ENCODE data around the gene LRRC27.

- no peak for TF ChIP-seq CTCF (IDR thresholded peaks at IDR 0.05; ENCODE audit: insufficient read depth, low read length)
- TF ChIP-seq POLR2AphosphoS5 (IDR thresholded peaks at IDR 0.05; ENCODE audit: low read depth): no peak
- TF ChIP-seq, protein P1, sequence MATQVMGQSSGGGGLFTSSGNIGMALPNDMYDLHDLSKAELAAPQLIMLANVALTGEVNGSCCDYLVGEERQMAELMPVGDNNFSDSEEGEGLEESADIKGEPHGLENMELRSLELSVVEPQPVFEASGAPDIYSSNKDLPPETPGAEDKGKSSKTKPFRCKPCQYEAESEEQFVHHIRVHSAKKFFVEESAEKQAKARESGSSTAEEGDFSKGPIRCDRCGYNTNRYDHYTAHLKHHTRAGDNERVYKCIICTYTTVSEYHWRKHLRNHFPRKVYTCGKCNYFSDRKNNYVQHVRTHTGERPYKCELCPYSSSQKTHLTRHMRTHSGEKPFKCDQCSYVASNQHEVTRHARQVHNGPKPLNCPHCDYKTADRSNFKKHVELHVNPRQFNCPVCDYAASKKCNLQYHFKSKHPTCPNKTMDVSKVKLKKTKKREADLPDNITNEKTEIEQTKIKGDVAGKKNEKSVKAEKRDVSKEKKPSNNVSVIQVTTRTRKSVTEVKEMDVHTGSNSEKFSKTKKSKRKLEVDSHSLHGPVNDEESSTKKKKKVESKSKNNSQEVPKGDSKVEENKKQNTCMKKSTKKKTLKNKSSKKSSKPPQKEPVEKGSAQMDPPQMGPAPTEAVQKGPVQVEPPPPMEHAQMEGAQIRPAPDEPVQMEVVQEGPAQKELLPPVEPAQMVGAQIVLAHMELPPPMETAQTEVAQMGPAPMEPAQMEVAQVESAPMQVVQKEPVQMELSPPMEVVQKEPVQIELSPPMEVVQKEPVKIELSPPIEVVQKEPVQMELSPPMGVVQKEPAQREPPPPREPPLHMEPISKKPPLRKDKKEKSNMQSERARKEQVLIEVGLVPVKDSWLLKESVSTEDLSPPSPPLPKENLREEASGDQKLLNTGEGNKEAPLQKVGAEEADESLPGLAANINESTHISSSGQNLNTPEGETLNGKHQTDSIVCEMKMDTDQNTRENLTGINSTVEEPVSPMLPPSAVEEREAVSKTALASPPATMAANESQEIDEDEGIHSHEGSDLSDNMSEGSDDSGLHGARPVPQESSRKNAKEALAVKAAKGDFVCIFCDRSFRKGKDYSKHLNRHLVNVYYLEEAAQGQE (IDR thresholded peaks at IDR 0.05; ENCODE audit: insufficient replicate concordance, low read depth): no peak
- no peak for TF ChIP-seq GABPA (IDR thresholded peaks at IDR 0.05; ENCODE audit: low read depth)
- TF ChIP-seq SPI1 (IDR thresholded peaks at IDR 0.05; ENCODE audit: borderline replicate concordance, low read depth): no peak
These were observed 31.4 kb downstream of the LRRC27 start for GRCh38 chr10:132363376-132363775.

All from HL-60 (cell line).